ENCODE measurements around the gene SURF6.
"Not testable (repeated sequence)": the region's sequence is repeated elsewhere in the genome, so short reads cannot be mapped to it uniquely, and the experiment has no call there.

The SURF6 gene

GRCh38 chr9:133323211-133323610 lies 12.8 kb downstream of the SURF6 start:
- no peak for DNase-seq

DNA sequence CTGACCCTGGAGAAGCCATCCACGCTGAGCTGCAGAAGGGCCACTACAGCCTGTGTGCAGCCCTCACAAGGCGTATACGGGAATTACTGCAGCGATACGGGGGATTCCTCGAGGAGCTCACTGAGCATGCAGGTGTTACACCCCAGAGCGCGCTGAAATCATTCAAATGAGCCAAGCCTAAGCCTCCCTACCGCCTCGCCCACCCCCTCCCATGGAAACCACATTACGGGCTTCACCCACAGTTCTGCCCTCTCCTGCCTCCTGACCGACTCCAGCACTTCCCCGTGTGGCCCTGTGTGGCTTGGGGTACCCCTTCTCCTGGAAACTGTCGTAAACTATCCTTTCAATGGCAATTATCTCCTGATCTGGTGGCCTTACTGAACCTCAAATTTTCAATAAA lies 13.3 kb downstream of the SURF6 start:
- no peak for DNase-seq

GRCh38 chr9:133321411-133321935 lies 14.5 kb downstream of the SURF6 start:
- no peak for DNase-seq

DNA sequence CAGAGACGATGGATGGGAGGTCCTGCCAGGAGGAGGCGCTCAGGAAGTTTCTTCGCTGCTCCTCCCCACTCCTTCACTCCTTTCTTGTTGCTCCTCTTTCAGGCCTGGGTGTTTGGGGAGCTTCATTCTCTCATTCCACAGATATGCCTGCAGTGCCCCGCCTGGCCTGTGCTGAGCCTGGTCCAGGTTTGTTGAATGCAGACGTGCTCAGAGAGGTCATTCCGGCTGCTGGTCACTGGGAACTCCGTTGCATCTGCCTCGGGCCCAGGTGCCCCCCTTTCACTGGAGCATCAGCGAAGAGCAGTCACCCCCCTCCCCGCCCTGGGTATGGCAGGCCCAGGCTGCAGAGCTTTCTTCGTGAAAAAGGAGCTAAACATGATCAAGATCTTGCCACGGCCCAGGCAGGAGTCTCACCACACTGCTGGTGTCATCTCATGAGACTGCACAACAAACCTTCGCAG lies 15.5 kb downstream of the SURF6 start:
- no peak for DNase-seq

DNA sequence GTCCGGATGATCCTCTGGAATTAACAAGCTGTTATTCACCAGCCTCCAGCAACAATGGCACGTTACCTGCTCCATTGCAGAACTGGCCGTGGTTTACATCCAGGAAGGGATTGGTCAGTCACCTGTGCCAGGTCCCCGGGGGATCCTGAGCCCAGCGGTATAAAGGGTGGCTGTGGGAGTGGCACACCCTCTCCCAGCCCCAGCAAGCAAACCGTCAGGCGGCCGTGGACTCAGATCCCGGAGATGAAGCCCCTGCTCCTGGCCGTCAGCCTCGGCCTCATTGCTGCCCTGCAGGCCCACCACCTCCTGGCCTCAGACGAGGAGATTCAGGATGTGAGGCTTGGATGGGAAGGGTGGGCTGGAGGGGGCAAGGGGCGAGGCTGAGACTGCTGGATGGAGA lies 18.4 kb downstream of the SURF6 start:
- not testable (repeated sequence) for DNase-seq

DNA sequence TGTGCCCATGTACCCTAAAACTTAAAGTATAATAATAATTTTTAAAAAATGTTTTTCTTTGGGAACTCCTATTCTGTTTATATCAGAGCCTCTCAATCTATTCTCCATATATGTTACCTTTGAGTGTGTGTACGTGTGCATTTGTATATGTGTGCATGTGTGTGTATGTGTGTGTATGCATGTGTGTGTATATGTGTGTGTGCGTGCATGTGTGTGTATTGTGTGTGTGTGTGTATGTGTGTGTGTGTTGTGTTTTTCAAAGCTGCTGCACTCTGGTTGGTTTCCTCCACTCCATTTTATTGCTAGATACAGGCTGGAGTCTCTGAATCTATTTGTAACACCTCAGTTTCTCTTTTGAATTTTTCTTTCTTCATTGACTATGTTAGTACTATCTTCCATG lies 20.0 kb downstream of the SURF6 start:
- DNase-seq: no peak

DNA sequence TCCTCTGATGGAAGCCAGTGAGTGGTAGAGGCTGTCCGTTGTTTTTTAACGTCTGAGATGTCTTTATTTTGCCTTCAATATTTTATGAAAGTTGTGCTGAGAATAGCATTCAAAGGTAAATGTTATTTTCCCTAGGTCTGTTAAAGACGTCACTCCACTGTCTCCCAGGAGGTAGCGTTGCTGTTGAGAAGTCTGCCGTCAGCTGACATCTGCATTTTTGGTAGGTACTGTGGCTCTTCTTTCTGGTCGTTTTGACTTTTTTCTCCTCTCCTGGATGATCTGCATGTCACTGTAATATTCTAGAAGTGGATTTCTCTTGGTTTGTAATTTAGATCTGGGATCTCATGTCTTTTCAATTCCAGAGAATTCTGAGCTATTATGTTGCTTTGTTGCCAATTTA lies 26.4 kb downstream of the SURF6 start:
- no peak for DNase-seq

GRCh38 chr9:133307301-133307700 lies 28.7 kb downstream of the SURF6 start:
- no peak for DNase-seq

DNA sequence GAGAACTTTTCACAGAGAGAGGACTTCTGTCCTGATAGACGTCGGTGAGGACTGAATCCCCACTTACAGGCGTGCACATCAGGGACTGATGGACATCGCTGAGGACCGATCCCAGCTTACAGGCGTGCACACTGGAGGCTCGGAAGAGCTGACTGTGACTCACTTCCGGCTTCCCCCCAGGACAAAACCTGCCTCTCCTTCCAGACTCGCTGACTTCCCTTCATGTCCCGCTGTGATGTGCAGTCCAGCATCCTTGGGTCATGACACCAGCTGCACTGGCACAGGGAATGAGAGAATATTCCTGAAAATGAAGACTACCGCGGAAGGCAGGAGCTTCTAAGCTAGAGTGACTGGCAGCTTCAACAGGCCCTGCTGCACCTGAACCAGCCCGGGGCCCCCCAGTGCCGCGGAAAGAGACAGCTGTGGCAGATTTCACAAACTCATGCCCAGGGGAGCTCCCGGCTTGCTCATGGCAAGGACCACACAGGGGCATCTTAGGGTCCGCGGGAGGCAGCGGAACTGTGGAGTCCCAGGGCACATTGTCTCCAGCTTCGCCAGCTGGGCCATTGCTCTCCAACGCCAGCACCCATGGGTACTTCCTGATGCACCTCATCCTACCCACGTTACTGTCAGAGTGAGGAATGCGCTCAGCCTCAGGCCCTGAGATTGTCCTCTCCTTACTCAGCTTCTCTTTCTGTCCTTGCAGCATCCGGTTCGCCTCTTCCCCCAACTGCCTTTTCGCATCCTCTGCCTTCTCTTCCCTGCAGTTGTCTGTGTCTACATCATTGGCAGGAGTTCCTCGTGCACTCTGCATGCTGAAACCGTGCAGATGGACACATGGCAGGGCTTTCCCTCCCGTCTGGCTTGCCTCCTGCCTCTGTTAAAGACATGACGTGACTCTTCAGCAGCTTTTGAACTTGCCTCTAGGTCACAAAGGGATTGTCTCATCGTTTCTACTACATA lies 29.5 kb downstream of the SURF6 start:
- DNase-seq: no peak

- no peak for DNase-seq
Measured at GRCh38 chr9:133305731-133306130, 30.3 kb downstream of the SURF6 start.

DNA sequence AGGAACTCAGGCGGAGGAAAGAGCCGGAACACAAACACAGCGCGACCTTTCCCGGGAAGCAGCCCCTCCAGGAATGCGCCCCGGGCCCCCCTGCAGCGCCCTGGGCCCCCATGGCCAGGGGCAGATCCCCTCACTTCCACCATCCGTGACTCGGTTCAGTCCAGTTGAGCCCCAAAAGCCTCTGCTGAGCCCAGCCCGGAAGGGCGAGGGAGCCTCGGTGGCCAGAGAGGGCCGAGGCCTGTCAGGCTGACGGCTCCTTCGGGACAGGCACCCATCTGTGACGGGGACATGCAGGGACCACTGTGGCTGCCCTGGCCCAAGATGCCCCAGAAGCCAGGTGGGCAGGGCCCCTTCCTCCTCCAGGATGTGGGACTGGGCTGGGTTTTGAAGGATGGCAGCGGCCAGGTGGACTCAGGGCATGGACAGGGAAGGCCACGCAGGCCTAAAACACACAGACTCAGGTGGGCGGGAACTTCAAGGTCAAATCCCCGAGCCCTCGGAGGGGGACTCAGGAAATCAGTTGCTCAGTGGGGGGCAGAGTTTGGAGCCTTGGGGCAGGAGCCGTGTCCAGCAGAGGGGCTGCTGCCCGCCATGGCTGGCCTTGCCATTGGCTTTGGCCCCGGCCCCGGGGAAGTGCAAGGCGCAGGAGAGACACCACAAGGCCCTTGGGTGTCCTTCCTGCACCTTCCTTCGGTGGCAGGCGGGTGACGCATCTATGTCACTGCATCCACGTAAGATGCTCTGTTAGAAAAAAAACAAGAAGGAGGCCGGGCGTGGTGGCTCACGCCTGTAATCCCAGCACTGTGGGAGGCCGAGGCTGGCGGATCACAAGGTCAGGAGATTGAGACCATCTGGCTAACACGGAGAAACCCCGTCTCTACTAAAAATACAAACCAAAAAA lies 31.3 kb downstream of the SURF6 start:
- no peak for DNase-seq

GRCh38 chr9:133304158-133304470 lies 31.9 kb downstream of the SURF6 start:
- no peak for DNase-seq

GRCh38 chr9:133303266-133304157 lies 32.5 kb downstream of the SURF6 start:
- DNase-seq: no peak

GRCh38 chr9:133301253-133302230 lies 34.4 kb downstream of the SURF6 start:
- no peak for DNase-seq

GRCh38 chr9:133299996-133300395 lies 36.0 kb downstream of the SURF6 start:
- not testable (repeated sequence) for DNase-seq

- no peak for DNase-seq
Measured at GRCh38 chr9:133294257-133294656, 41.7 kb downstream of the SURF6 start.

DNA sequence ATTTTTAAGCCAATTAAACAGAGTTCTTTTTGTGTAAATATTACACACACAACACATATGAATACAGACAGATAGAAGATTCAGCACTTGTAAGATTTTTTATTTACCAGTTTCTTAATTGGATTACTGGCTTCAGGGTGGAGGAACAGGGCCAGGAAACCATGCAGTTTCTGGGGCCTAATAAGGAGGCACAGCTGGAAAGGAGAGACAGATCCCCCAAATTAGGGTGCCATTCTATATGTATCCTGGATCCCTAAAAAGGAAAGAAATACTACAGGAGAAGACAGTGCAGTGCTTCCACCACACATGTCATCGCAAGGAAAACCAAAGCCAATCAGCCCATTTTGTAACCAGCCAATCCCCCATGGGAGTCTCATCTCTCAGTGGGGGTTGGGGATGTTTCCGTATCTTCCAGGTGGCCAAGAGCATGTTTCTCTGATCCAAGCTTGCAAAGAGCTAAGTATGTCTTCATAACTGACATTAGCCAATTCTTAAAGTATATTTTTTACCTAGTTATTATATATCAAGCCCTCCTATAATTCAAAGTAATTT lies 45.2 kb downstream of the SURF6 start:
- DNase-seq: no peak

DNA sequence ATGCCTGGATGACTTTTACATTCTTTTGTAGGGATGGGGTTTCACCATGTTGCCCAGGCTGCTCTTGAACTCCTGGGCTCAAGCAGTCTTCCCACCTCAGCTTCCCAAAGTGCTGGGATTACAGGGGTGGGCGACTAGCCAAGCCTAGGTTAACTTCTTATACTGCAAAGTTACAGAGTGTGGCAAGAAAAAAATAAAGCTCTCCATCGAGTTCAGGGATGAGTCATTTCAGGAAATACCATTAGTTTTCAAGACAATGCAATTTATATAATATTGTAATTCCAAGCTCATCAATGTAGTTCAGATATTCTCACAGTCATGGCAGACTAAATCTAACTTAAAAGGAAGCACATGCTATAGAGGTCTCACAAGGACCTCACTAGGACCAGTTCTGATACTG lies 49.5 kb downstream of the SURF6 start:
- no peak for DNase-seq

- DNase-seq: no peak
Measured at GRCh38 chr9:133285252-133285775, 50.7 kb downstream of the SURF6 start.

DNA sequence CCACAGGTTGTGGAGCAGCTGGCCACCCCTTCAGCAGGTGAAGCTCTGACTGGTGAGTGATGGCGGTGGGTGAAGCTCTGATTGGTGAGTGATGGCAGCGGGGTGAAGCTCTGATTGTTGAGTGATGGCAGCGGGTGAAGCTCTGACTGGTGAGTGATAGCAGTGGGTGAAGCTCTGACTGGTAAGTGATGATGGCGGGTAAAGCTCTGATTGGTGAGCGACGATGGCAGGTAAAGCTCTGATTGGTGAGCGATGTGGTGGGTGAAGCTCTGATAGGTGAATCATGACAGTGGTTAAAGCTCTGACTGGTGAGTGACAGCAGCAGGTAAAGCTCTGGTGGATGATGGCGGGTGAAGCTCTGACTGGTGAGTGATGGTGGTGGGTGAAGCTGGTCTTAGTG lies 51.6 kb downstream of the SURF6 start:
- DNase-seq: no peak

Data from midbrain (tissue), 1 donor.